HEK293 (cell line): ENCODE results near the gene ACAA2.

Source experiments
- BCL6B ChIP-seq: fragments of 450-650 bp; formaldehyde crosslinking; IDR thresholded peaks from 2 replicates; pipeline ENCODE4 v1.5.1; 2017; ENCODE audit warnings: missing biosample characterization, missing genetic modification characterization
- FEZF1 ChIP-seq: fragments of 450-650 bp; formaldehyde crosslinking; IDR thresholded peaks from 2 replicates; pipeline ENCODE4 v1.5.1; 2016; ENCODE audit warnings: missing biosample characterization, missing genetic modification characterization
- MEIS1 ChIP-seq: sonication (generic); formaldehyde crosslinking; IDR thresholded peaks from 2 replicates; pipeline ENCODE4 v1.8.1; 2022; ENCODE audit warnings: missing genetic modification reagents, mild to moderate bottlenecking, borderline replicate concordance
- OVOL3 ChIP-seq: fragments of 450-650 bp; formaldehyde crosslinking; IDR thresholded peaks from 2 replicates; pipeline ENCODE4 v1.5.1; 2016; ENCODE audit warnings: missing biosample characterization, missing genetic modification characterization
- PRDM4 ChIP-seq: fragments of 450-650 bp; formaldehyde crosslinking; IDR thresholded peaks from 2 replicates; pipeline ENCODE4 v1.5.1; 2017; ENCODE audit warnings: missing biosample characterization, missing genetic modification characterization
- SALL2 ChIP-seq: fragments of 450-650 bp; formaldehyde crosslinking; IDR thresholded peaks from 2 replicates; pipeline ENCODE4 v1.5.0; 2017; ENCODE audit warnings: missing biosample characterization, mild to moderate bottlenecking, missing genetic modification characterization, borderline replicate concordance
- SP2 ChIP-seq: fragments of 450-650 bp; formaldehyde crosslinking; IDR thresholded peaks from 2 replicates; pipeline ENCODE4 v1.5.1; 2016; ENCODE audit warnings: missing biosample characterization, missing genetic modification characterization
- ZBTB21 ChIP-seq: fragments of 450-650 bp; formaldehyde crosslinking; IDR thresholded peaks from 2 replicates; pipeline ENCODE4 v1.5.1; 2017; ENCODE audit warnings: missing biosample characterization, missing genetic modification characterization
- ZFP37 ChIP-seq: fragments of 450-650 bp; formaldehyde crosslinking; IDR thresholded peaks from 2 replicates; pipeline ENCODE4 v1.5.1; 2016; ENCODE audit warnings: missing biosample characterization, missing genetic modification characterization
- ZNF112 ChIP-seq: fragments of 450-650 bp; formaldehyde crosslinking; IDR thresholded peaks from 2 replicates; pipeline ENCODE4 v1.5.0; 2017; ENCODE audit warnings: missing biosample characterization, missing genetic modification characterization
- ZNF138 ChIP-seq: fragments of 450-650 bp; formaldehyde crosslinking; IDR thresholded peaks from 2 replicates; pipeline ENCODE4 v1.5.1; 2016; ENCODE audit warnings: missing biosample characterization, missing genetic modification characterization, borderline replicate concordance
- ZNF184 ChIP-seq: fragments of 450-650 bp; IDR thresholded peaks from 2 replicates; pipeline ENCODE4 v1.5.1; 2018; ENCODE audit warnings: missing biosample characterization, mild to moderate bottlenecking, missing genetic modification characterization
- ZNF2 ChIP-seq: fragments of 450-650 bp; formaldehyde crosslinking; IDR thresholded peaks from 2 replicates; pipeline ENCODE4 v1.5.1; 2016; ENCODE audit warnings: missing biosample characterization, missing genetic modification characterization
- ZNF223 ChIP-seq: fragments of 450-650 bp; formaldehyde crosslinking; IDR thresholded peaks from 2 replicates; pipeline ENCODE4 v1.5.1; 2016; ENCODE audit warnings: missing biosample characterization, missing genetic modification characterization
- ZNF280D ChIP-seq: fragments of 450-650 bp; formaldehyde crosslinking; IDR thresholded peaks from 2 replicates; pipeline ENCODE4 v1.5.1; 2016; ENCODE audit warnings: missing biosample characterization, missing genetic modification characterization
- ZNF324 ChIP-seq: fragments of 450-650 bp; formaldehyde crosslinking; IDR thresholded peaks from 2 replicates; pipeline ENCODE4 v1.5.1; 2016; ENCODE audit warnings: missing biosample characterization, missing genetic modification characterization
- ZNF341 ChIP-seq: fragments of 450-650 bp; formaldehyde crosslinking; IDR thresholded peaks from 2 replicates; pipeline ENCODE4; 2016; ENCODE audit warnings: low read depth, missing biosample characterization, missing genetic modification characterization
- ZNF366 ChIP-seq: fragments of 450-650 bp; formaldehyde crosslinking; conservative IDR thresholded peaks from 2 replicates; pipeline ENCODE4 v1.5.1; 2016; ENCODE audit warnings: missing biosample characterization, missing genetic modification characterization
- ZNF394 ChIP-seq: fragments of 450-650 bp; formaldehyde crosslinking; IDR thresholded peaks from 2 replicates; pipeline ENCODE4 v1.5.1; 2016; ENCODE audit warnings: missing biosample characterization, missing genetic modification characterization, mild to moderate bottlenecking, moderate library complexity, borderline replicate concordance
- ZNF473 ChIP-seq: fragments of 450-650 bp; formaldehyde crosslinking; IDR thresholded peaks from 2 replicates; pipeline ENCODE4 v1.5.1; 2017; ENCODE audit warnings: missing biosample characterization, missing genetic modification characterization
- ZNF48 ChIP-seq: fragments of 450-650 bp; formaldehyde crosslinking; IDR thresholded peaks from 2 replicates; pipeline ENCODE4 v1.5.1; 2016; ENCODE audit warnings: missing biosample characterization, missing genetic modification characterization
- ZNF501 ChIP-seq: fragments of 450-650 bp; formaldehyde crosslinking; IDR thresholded peaks from 2 replicates; pipeline ENCODE4 v1.5.1; 2016; ENCODE audit warnings: missing biosample characterization, missing genetic modification characterization
- ZNF544 ChIP-seq: fragments of 450-650 bp; formaldehyde crosslinking; IDR thresholded peaks from 2 replicates; pipeline ENCODE4 v1.5.0; 2017; ENCODE audit warnings: missing biosample characterization, missing genetic modification characterization
- ZNF621 ChIP-seq: fragments of 450-650 bp; formaldehyde crosslinking; IDR thresholded peaks from 2 replicates; pipeline ENCODE4 v1.5.1; 2017; ENCODE audit warnings: missing biosample characterization, missing genetic modification characterization
- ZNF658 ChIP-seq: fragments of 450-650 bp; formaldehyde crosslinking; IDR thresholded peaks from 2 replicates; pipeline ENCODE4; 2016; ENCODE audit warnings: missing biosample characterization, missing genetic modification characterization
- ZNF792 ChIP-seq: fragments of 450-650 bp; formaldehyde crosslinking; IDR thresholded peaks from 2 replicates; pipeline ENCODE4 v1.5.1; 2016; ENCODE audit warnings: missing biosample characterization, missing genetic modification characterization
- ZNF843 ChIP-seq: fragments of 450-650 bp; formaldehyde crosslinking; IDR thresholded peaks from 2 replicates; pipeline ENCODE4 v1.5.1; 2016; ENCODE audit warnings: missing biosample characterization, missing genetic modification characterization
- ZSCAN30 ChIP-seq: fragments of 450-650 bp; IDR thresholded peaks from 2 replicates; pipeline ENCODE4 v1.5.1; 2018; ENCODE audit warnings: missing biosample characterization, mild to moderate bottlenecking, missing genetic modification characterization, moderate library complexity
- TF ChIP-seq, protein P1 (sequence below): fragments of 450-650 bp; formaldehyde crosslinking; IDR thresholded peaks from 2 replicates; pipeline ENCODE4 v1.5.1; 2017; ENCODE audit warnings: missing biosample characterization, missing genetic modification characterization
- TF ChIP-seq, protein P2 (sequence below): fragments of 450-650 bp; formaldehyde crosslinking; IDR thresholded peaks from 2 replicates; pipeline ENCODE4 v1.5.1; 2016; ENCODE audit warnings: missing biosample characterization, missing genetic modification characterization

ACAA2 gene

GRCh38 chr18:49813319-49814146, at the start of gene ACAA2 (continued):
- no peak for TF ChIP-seq BCL6B (tag by site-specific recombination)
- TF ChIP-seq ZNF473 (tag by site-specific recombination): no peak
- TF ChIP-seq ZNF2 (tag by site-specific recombination): no peak; the same call in 1 of the 2 replicates
- peak; percentile 76 for TF ChIP-seq ZNF366 (tag by site-specific recombination)
- TF ChIP-seq ZNF112 (tag by site-specific recombination): no peak
- peak; percentile 34; the same call in 1 of the 2 replicates for TF ChIP-seq OVOL3 (tag by site-specific recombination)
- peak; percentile 80 for TF ChIP-seq ZNF843 (tag by site-specific recombination)
- no peak for TF ChIP-seq ZNF184
- no peak for TF ChIP-seq ZNF341 (tag by site-specific recombination)
- no peak for TF ChIP-seq ZNF280D (tag by site-specific recombination)
- TF ChIP-seq ZNF138: no peak
- TF ChIP-seq ZNF501 (tag by site-specific recombination): peak; percentile 89
- TF ChIP-seq ZNF324: peak; percentile 74; the same call in 1 of the 2 replicates
- TF ChIP-seq, protein P1, sequence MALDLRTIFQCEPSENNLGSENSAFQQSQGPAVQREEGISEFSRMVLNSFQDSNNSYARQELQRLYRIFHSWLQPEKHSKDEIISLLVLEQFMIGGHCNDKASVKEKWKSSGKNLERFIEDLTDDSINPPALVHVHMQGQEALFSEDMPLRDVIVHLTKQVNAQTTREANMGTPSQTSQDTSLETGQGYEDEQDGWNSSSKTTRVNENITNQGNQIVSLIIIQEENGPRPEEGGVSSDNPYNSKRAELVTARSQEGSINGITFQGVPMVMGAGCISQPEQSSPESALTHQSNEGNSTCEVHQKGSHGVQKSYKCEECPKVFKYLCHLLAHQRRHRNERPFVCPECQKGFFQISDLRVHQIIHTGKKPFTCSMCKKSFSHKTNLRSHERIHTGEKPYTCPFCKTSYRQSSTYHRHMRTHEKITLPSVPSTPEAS (tag by site-specific recombination): peak; percentile 26; the same call in 1 of the 2 replicates
- TF ChIP-seq SALL2 (tag by site-specific recombination): no peak
- no peak for TF ChIP-seq ZNF544
- peak; percentile 78 for TF ChIP-seq ZFP37 (tag by site-specific recombination)
- TF ChIP-seq ZNF658: no peak
- TF ChIP-seq MEIS1 (CRISPR knock-in tag): no peak
- TF ChIP-seq, protein P2, sequence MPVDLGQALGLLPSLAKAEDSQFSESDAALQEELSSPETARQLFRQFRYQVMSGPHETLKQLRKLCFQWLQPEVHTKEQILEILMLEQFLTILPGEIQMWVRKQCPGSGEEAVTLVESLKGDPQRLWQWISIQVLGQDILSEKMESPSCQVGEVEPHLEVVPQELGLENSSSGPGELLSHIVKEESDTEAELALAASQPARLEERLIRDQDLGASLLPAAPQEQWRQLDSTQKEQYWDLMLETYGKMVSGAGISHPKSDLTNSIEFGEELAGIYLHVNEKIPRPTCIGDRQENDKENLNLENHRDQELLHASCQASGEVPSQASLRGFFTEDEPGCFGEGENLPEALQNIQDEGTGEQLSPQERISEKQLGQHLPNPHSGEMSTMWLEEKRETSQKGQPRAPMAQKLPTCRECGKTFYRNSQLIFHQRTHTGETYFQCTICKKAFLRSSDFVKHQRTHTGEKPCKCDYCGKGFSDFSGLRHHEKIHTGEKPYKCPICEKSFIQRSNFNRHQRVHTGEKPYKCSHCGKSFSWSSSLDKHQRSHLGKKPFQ (tag by site-specific recombination): peak; percentile 14; the same call in 1 of the 2 replicates
- no peak for TF ChIP-seq ZNF394
- TF ChIP-seq ZSCAN30 (tag by site-specific recombination): peak; percentile 34; the same call in 1 of the 2 replicates
- TF ChIP-seq ZNF223 (tag by site-specific recombination): no peak; the same call in 1 of the 2 replicates
- TF ChIP-seq FEZF1 (tag by site-specific recombination): peak; percentile 37
- TF ChIP-seq ZNF621 (tag by site-specific recombination): no peak
- TF ChIP-seq ZNF48 (tag by site-specific recombination): no peak
- TF ChIP-seq ZNF792: no peak; the same call in 1 of the 2 replicates
- no peak for TF ChIP-seq PRDM4 (tag by site-specific recombination)
- peak; percentile 61 for TF ChIP-seq SP2 (tag by site-specific recombination)
- TF ChIP-seq ZBTB21: peak; percentile 50; the same call in 1 of the 2 replicates
